ENCODE measurements around the gene ALPG. TPM values are rescaled to one million over a fixed set of nuclear protein-coding genes. Genes with fewer than 3 reads are reported as not detected.

The ALPG gene
- total and polyA plus RNA-seq, 2 of the 4 experiments (the other 2 are of a cell fraction), result not detected

DNA sequence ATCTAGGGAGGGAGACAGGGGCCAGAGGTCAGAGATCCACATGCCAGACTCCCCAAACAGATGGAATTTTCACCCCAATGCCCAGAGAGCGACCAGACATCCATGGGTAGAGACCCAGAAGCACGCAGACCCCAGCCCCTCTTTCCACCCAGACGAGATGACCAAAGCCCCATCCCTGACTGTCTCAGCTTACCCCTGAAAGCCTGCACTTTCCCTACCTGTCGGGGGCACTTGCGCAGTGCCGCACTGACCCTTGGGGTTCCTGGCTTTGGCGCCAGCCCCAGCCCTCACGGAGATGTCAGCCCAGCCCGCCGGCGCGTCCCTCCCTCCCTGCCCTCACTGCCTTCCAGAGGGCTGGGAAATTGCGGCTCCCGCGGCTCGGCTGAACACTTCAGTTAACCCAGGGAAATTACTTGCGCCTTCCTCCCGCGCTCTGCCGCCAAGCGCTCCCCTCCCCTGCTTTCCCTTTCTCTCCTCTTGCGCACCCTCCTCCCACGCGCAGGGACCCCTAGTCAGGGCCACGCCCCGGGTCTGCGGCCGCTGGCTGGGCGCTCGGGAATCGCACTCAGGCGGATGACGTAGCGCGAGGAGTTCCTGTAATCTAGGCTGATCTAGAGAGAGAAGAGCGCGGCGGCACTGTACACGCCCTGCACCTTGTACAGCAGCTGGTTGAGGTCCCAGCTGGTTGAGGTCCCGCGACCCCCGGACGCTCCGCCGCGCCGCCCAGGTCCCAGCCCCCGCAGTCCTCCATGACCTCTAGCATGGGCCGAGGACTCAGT lies 12.0 kb downstream of the ALPG start (continued):
- TF ChIP-seq, protein P1, sequence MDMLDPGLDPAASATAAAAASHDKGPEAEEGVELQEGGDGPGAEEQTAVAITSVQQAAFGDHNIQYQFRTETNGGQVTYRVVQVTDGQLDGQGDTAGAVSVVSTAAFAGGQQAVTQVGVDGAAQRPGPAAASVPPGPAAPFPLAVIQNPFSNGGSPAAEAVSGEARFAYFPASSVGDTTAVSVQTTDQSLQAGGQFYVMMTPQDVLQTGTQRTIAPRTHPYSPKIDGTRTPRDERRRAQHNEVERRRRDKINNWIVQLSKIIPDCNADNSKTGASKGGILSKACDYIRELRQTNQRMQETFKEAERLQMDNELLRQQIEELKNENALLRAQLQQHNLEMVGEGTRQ (IDR thresholded peaks at IDR 0.05; ENCODE audit: low read depth, low read length), result no peak

DNA sequence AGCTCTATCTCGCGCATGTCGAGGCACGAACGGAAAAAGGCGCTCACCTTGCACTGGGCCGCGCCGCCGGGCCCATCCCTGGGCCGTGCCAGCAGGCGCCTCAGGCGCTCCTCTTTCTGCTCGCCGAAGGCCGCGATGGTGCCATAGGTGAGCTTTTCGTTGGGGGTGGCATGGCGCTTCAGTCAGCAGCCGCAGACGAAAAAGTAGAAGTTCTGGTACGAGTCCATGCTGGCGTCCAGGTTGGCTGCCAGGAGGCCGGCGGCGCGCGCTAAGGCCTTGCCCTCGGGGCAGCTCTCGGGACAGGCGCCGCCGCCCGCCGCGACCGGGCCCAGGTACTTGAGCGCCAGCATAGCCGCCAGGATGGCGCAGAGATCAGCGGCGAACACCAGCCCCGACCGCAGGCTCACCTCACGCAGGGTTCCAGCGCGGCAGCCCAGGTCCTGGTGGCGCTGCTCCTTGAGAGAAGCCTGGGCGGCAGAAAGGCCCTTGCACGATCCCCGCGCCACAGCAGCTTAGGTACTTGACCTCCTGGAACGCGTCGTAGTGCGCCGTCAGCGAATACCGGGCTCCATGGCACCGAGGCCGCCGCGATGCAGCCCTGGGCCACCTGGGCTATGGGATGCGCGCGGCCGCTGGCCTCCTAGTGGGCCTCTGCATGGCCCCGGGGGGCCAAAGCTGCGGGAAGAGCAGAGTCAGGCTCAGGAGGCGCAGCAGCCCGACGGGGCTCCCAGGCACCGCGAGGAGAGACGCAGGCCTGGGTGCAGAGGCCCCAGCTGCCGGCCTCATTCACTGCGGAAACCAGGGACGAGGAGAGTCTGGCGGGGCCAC lies 12.8 kb downstream of the ALPG start:
- Histone ChIP-seq H2AK5ac (ENCODE audit: low read depth, low read length) (no peak overlapping the region), H4K8ac (ENCODE audit: low read depth in 2 of 2, low read length in 2 of 2) (no peak overlapping the region), H4K5ac (ENCODE audit: low read depth, low read length) (no peak overlapping the region), H3K36me3 (ENCODE audit: control insufficient read depth, insufficient read depth, low read length) (no peaks in the 10 kb centered on the region), H3K18ac (ENCODE audit: low read depth, low read length) (no peak overlapping the region), H3K27me3 (ENCODE audit: control insufficient read depth, insufficient read depth, low read length) (peaks cover 83% of the 10 kb centered on the region), H4K20me1 (ENCODE audit: insufficient read depth, low read length) (no peaks in the 10 kb centered on the region; the same call in 1 of the 2 replicates), H3K56ac (ENCODE audit: extremely low read depth, insufficient read depth, low read length) (no peak overlapping the region), H3K79me1 (ENCODE audit: low read depth in 1 of 2, low read length in 2 of 2) (no peaks in the 10 kb centered on the region), H3K4ac (ENCODE audit: low read depth, low read length) (no peak overlapping the region), H3K9ac (ENCODE audit: low read depth, low read length) (no peak overlapping the region), H2BK120ac (ENCODE audit: low read depth, low read length) (no peak overlapping the region), H2BK15ac (ENCODE audit: low read depth, low read length) (no peak overlapping the region), H2BK20ac (ENCODE audit: low read depth, low read length) (no peak overlapping the region), H3K4me2 (ENCODE audit: low read depth, low read length) (peak overlapping the region; percentile 15; the same call in 1 of the 2 replicates), H3K9me1 (ENCODE audit: insufficient read depth, low read length) (no peaks in the 10 kb centered on the region), H4K91ac (ENCODE audit: insufficient read depth, low read depth, low read length) (no peak overlapping the region), H3K9me3 (ENCODE audit: control insufficient read depth, insufficient read depth, low read length) (peaks cover 5% of the 10 kb centered on the region; the same call in 1 of the 2 replicates), H3K4me1 (ENCODE audit: control insufficient read depth, insufficient read depth, low read length) (no peaks in the 10 kb centered on the region), H2AK9ac (replicated peaks; ENCODE audit: low read depth, low read length, poor library complexity) (no peak overlapping the region), H3K14ac (replicated peaks; ENCODE audit: low read depth, low read length) (no peak overlapping the region), H2BK5ac (ENCODE audit: low read depth, low read length, poor library complexity, severe bottlenecking) (no peak overlapping the region), H3K27ac (ENCODE audit: insufficient read depth, low read length) (no peak overlapping the region), H2AFZ (replicated peaks; ENCODE audit: low read length, poor library complexity) (peak overlapping the region; percentile 13), H3K4me3 (ENCODE audit: insufficient read depth, low read depth, low read length) (no peak overlapping the region), H3K23ac (ENCODE audit: low read depth, low read length) (no peak overlapping the region)
- POLR2A ChIA-PET (ENCODE audit: unreplicated experiment), result no interaction called here
- dilution Hi-C loops (cut with HindIII; ENCODE audit: low sequenced_read_pairs, unreplicated experiment), result no loop called here
- 3% methylated on average over 40 of the region's 79 CpGs; no CpG with 5 or more reads in 1 of the 2 experiments for WGBS, 2 experiments (ENCODE audit: extremely low coverage in 2 of 2, insufficient read length in 1 of 2)
- intact Hi-C loops (cut with micrococcal nuclease), result no loop called here
- no peak for DNase-seq
- TF ChIP-seq FOS (IDR thresholded peaks at IDR 0.05; ENCODE audit: low read depth, low read length) (no peak), MXI1 (IDR thresholded peaks at IDR 0.05; ENCODE audit: borderline replicate concordance, low read depth, low read length) (no peak), NFE2L2 (IDR thresholded peaks at IDR 0.05; ENCODE audit: low read depth, low read length) (no peak), RCOR1 (IDR thresholded peaks at IDR 0.05; ENCODE audit: insufficient replicate concordance, low read length) (no peak), CHD1 (IDR thresholded peaks at IDR 0.05; ENCODE audit: low read depth, low read length) (no peak), MAFK (IDR thresholded peaks at IDR 0.05; ENCODE audit: low read depth, low read length) (no peak)
- TF ChIP-seq, protein P2, sequence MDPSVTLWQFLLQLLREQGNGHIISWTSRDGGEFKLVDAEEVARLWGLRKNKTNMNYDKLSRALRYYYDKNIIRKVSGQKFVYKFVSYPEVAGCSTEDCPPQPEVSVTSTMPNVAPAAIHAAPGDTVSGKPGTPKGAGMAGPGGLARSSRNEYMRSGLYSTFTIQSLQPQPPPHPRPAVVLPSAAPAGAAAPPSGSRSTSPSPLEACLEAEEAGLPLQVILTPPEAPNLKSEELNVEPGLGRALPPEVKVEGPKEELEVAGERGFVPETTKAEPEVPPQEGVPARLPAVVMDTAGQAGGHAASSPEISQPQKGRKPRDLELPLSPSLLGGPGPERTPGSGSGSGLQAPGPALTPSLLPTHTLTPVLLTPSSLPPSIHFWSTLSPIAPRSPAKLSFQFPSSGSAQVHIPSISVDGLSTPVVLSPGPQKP (IDR thresholded peaks at IDR 0.05; ENCODE audit: borderline replicate concordance, low read depth, low read length), result no peak
- CTCF ChIA-PET, result no interaction called here
- no peak; the same call in 1 of the 2 replicates for ATAC-seq (ENCODE audit: low read depth)
- no TSS peak for BruUV-seq (replicated peaks)
- in situ Hi-C loops (cut with MboI; ENCODE audit: low sequenced_read_pairs), result no loop called here
